Esophagus (tissue), 2 donors: Measurements from ENCODE around the gene TRPM1. TPM values are rescaled to one million over a fixed set of nuclear protein-coding genes. Genes with fewer than 3 reads are reported as not detected.

Experiments used
- H3K27ac ChIP-seq, 2 donors: one replicate each; pipeline ENCODE4 v1.5.1; 2013; ENCODE audit warnings: low read depth in 2 of 2, mild to moderate bottlenecking in 2 of 2, inconsistent platforms in 1 of 2, low read length in 1 of 2, moderate library complexity in 1 of 2
- H3K27me3 ChIP-seq, 2 donors: one replicate each; pipeline ENCODE4 v1.6.1; 2013; ENCODE audit warnings: low read length in 2 of 2, control low read depth in 1 of 2, mild to moderate bottlenecking in 1 of 2; ENCODE audit not compliant: insufficient read depth in 2 of 2, control insufficient read depth in 1 of 2
- H3K36me3 ChIP-seq, 2 donors: one replicate each; pipeline ENCODE4 v1.6.1; 2013; ENCODE audit warnings: low read length in 1 of 2; ENCODE audit not compliant: control insufficient read depth in 2 of 2, insufficient read depth in 2 of 2
- H3K4me1 ChIP-seq, 2 donors: one replicate each; pipeline ENCODE4 v1.6.1; 2013; ENCODE audit warnings: low read length in 1 of 2; ENCODE audit not compliant: control insufficient read depth in 2 of 2, insufficient read depth in 2 of 2
- H3K4me3 ChIP-seq, 2 donors: one replicate each; pipeline ENCODE4 v1.5.1; 2013; ENCODE audit warnings: low read length in 2 of 2, mild to moderate bottlenecking in 2 of 2, low read depth in 1 of 2, moderate library complexity in 1 of 2
- H3K9me3 ChIP-seq, 2 donors: one replicate each; pipeline ENCODE4 v1.6.1; 2013; ENCODE audit warnings: mild to moderate bottlenecking in 2 of 2, low read depth in 1 of 2, low read length in 1 of 2, moderate library complexity in 1 of 2; ENCODE audit not compliant: control insufficient read depth in 2 of 2, insufficient read depth in 1 of 2
- WGBS, 2 donors: extraction: QIAGEN DNeasy Blood & Tissue Kit; methylation state at CpG; one replicate each; pipeline ENCODE4 v1.1.7; 2013; 5-methylcytosine and 5-hydroxymethylcytosine counted together
- polyA plus RNA-seq, 2 donors: library from polyadenylated mRNA; stranded (reverse); fragments of 200-250 nt; gene quantifications; one replicate each; pipeline ENCODE4 v1.2.3, GENCODE V29; 2013
- donor health status: healthy with polysubstance abuse.
- donor health status: Bipolar disorder and iron deficiency.

Gene TRPM1
- polyA plus RNA-seq, 2 donors = 0.13 to 0.37 TPM

GRCh38 chr15:31019986-31020385 is 81.5 kb downstream of the TRPM1 start:
- H3K4me1 ChIP-seq = peaks cover 2 to 6% of the 10 kb centered on the region in 2 donors
- H3K36me3 ChIP-seq = no peaks in the 10 kb centered on the region
- WGBS, 2 donors = 83 to 89% methylated on average over 3 of the region's 3 CpGs
- H3K4me3 ChIP-seq = no peak overlapping the region
- no peaks in the 10 kb centered on the region for H3K9me3 ChIP-seq
- H3K27ac ChIP-seq = no peak overlapping the region
- no peaks in the 10 kb centered on the region for H3K27me3 ChIP-seq

- H3K27me3 ChIP-seq = no peaks in the 10 kb centered on the region
- no peaks in the 10 kb centered on the region for H3K4me1 ChIP-seq
- H3K4me3 ChIP-seq = no peak overlapping the region
- no peaks in the 10 kb centered on the region for H3K36me3 ChIP-seq
- H3K9me3 ChIP-seq = peaks cover 0 to 3% of the 10 kb centered on the region in 2 donors
- no peak overlapping the region for H3K27ac ChIP-seq
- 75 to 79% methylated on average over 1 of the region's 1 CpG for WGBS, 2 donors
Measured at GRCh38 chr15:31017311-31017710, 84.2 kb downstream of the TRPM1 start.

- H3K27ac ChIP-seq = no peak overlapping the region
- H3K27me3 ChIP-seq = no peaks in the 10 kb centered on the region
- WGBS, 2 donors = 32 to 48% methylated on average over 3 of the region's 3 CpGs
- no peaks in the 10 kb centered on the region for H3K4me1 ChIP-seq
- no peaks in the 10 kb centered on the region for H3K36me3 ChIP-seq
- H3K9me3 ChIP-seq = peaks cover 0 to 3% of the 10 kb centered on the region in 2 donors
- no peak overlapping the region for H3K4me3 ChIP-seq
Measured at GRCh38 chr15:31016446-31016915, 85.0 kb downstream of the TRPM1 start.

GRCh38 chr15:31014608-31014925 is 87.0 kb downstream of the TRPM1 start:
- 31 to 56% methylated on average over 2 of the region's 2 CpGs for WGBS, 2 donors

GRCh38 chr15:31013863-31014607 is 87.5 kb downstream of the TRPM1 start:
- peaks cover 0 to 3% of the 10 kb centered on the region in 2 donors for H3K9me3 ChIP-seq
- H3K27ac ChIP-seq = peak overlapping the region; percentile 33 to 45
- no peaks in the 10 kb centered on the region for H3K36me3 ChIP-seq
- WGBS, 2 donors = 38% methylated on average over 2 of the region's 2 CpGs
- no peaks in the 10 kb centered on the region for H3K27me3 ChIP-seq
- H3K4me1 ChIP-seq = no peaks in the 10 kb centered on the region
- H3K4me3 ChIP-seq = no peak overlapping the region

More at GRCh38 chr15:31014608-31014925, 87.0 kb downstream of the TRPM1 start:
- Histone ChIP-seq H3K27ac (peak overlapping the region; percentile 21 to 40), H3K4me1 (no peaks in the 10 kb centered on the region), H3K27me3 (no peaks in the 10 kb centered on the region), H3K9me3 (peaks cover 0 to 3% of the 10 kb centered on the region in 2 donors), H3K4me3 (no peak overlapping the region), H3K36me3 (no peaks in the 10 kb centered on the region)

GRCh38 chr15:31012455-31012854 is 89.1 kb downstream of the TRPM1 start:
- no peaks in the 10 kb centered on the region for H3K27me3 ChIP-seq
- no peak overlapping the region for H3K4me3 ChIP-seq
- WGBS, 2 donors = 92 to 93% methylated on average over 2 of the region's 2 CpGs
- no peak overlapping the region for H3K27ac ChIP-seq
- no peaks in the 10 kb centered on the region for H3K36me3 ChIP-seq
- H3K4me1 ChIP-seq = no peaks in the 10 kb centered on the region
- H3K9me3 ChIP-seq = peaks cover 0 to 3% of the 10 kb centered on the region in 2 donors

- H3K9me3 ChIP-seq = peaks cover 0 to 3% of the 10 kb centered on the region in 2 donors
- H3K27me3 ChIP-seq = no peaks in the 10 kb centered on the region
- H3K36me3 ChIP-seq = no peaks in the 10 kb centered on the region
- WGBS, 2 donors = 73 to 85% methylated on average over 1 of the region's 1 CpG
- H3K27ac ChIP-seq = no peak overlapping the region
- H3K4me1 ChIP-seq = no peaks in the 10 kb centered on the region
- H3K4me3 ChIP-seq = no peak overlapping the region
Measured at GRCh38 chr15:31010036-31010435, 91.5 kb downstream of the TRPM1 start.

GRCh38 chr15:31005660-31006059 is 95.9 kb downstream of the TRPM1 start:
- Histone ChIP-seq H3K4me1 (no peaks in the 10 kb centered on the region), H3K4me3 (no peak overlapping the region), H3K9me3 (no peaks in the 10 kb centered on the region), H3K27me3 (no peaks in the 10 kb centered on the region), H3K36me3 (no peaks in the 10 kb centered on the region), H3K27ac (no peak overlapping the region)
- 51 to 62% methylated on average over 2 of the region's 2 CpGs for WGBS, 2 donors

- no peaks in the 10 kb centered on the region for H3K27me3 ChIP-seq
- H3K4me1 ChIP-seq = no peaks in the 10 kb centered on the region
- WGBS, 2 donors = 30 to 39% methylated on average over 5 of the region's 5 CpGs
- no peaks in the 10 kb centered on the region for H3K9me3 ChIP-seq
- H3K4me3 ChIP-seq = no peak overlapping the region
- H3K27ac ChIP-seq = no peak overlapping the region
- no peaks in the 10 kb centered on the region for H3K36me3 ChIP-seq
Measured at GRCh38 chr15:31004220-31004733, 97.2 kb downstream of the TRPM1 start.

- no peak overlapping the region for H3K27ac ChIP-seq
- no peaks in the 10 kb centered on the region for H3K27me3 ChIP-seq
- H3K4me3 ChIP-seq = no peak overlapping the region
- H3K4me1 ChIP-seq = no peaks in the 10 kb centered on the region
- 87 to 93% methylated on average over 3 of the region's 3 CpGs for WGBS, 2 donors
- H3K9me3 ChIP-seq = peaks cover 0 to 3% of the 10 kb centered on the region in 2 donors
- no peaks in the 10 kb centered on the region for H3K36me3 ChIP-seq
Measured at GRCh38 chr15:31001702-31002101, 99.8 kb downstream of the TRPM1 start.
